ENCODE results near the gene GSTM5. TPM values are rescaled to one million over a fixed set of nuclear protein-coding genes. Genes with fewer than 3 reads are reported as not detected.

The GSTM5 gene
- total and polyA plus RNA-seq, 2 donors (not counting 3 experiments of a cell fraction or from before 2014, with no cell fraction given) = 0.25 to 1.6 TPM

GRCh38 chr1:109739738-109740614 lies 27.9 kb downstream of the GSTM5 start:
- peak overlapping the region; percentile 19 for H3K9ac ChIP-seq (replicated peaks; ENCODE audit: extremely low read depth, insufficient read depth, low read length)
- peaks cover 0 to 1% of the 10 kb centered on the region in 2 experiments for H3K27me3 ChIP-seq (ENCODE audit: control insufficient read depth in 2 of 2, insufficient read depth in 2 of 2, low read length in 2 of 2)
- peak overlapping the region; percentile 17 for H3K27ac ChIP-seq (ENCODE audit: insufficient read depth, low read depth, low read length)
- no peaks in the 10 kb centered on the region for H3K9me1 ChIP-seq (replicated peaks; ENCODE audit: control insufficient read depth, extremely low read depth, insufficient read depth, low read length)
- peaks cover 12% of the 10 kb centered on the region for H3K4me1 ChIP-seq (ENCODE audit: control insufficient read depth, extremely low read depth, insufficient read depth, low read length)
- peak; percentile 48 for TF ChIP-seq POLR2AphosphoS5 (IDR thresholded peaks at IDR 0.05; ENCODE audit: insufficient read depth, low read depth, low read length)
- TF ChIP-seq MYC (IDR thresholded peaks at IDR 0.05; ENCODE audit: low read depth, low read length) = no peak
- TF ChIP-seq EZH2 (IDR thresholded peaks at IDR 0.05; ENCODE audit: borderline replicate concordance, low read depth, low read length, severe bottlenecking) = no peak
- TF ChIP-seq JUN (IDR thresholded peaks at IDR 0.05; ENCODE audit: borderline replicate concordance, insufficient read depth, insufficient read length, low read depth) = no peak
- no peak for TF ChIP-seq FOS (IDR thresholded peaks at IDR 0.05; ENCODE audit: borderline replicate concordance, insufficient read depth, low read length)
- peak; percentile 67 for TF ChIP-seq POLR2A (IDR thresholded peaks at IDR 0.05; ENCODE audit: low read depth, low read length)
- no peak for TF ChIP-seq CTCF (IDR thresholded peaks at IDR 0.05; ENCODE audit: extremely low read depth in 1 of 2, insufficient read depth in 1 of 2, low read depth in 1 of 2, low read length in 2 of 2)
- no peak for TF ChIP-seq GATA2 (IDR thresholded peaks at IDR 0.05; ENCODE audit: insufficient read depth, insufficient read length, low read depth, low read length)
- no peak for TF ChIP-seq MAX (IDR thresholded peaks at IDR 0.05; ENCODE audit: insufficient read depth, insufficient read length)
- no peaks in the 10 kb centered on the region for H3K79me2 ChIP-seq (ENCODE audit: control insufficient read depth, insufficient read depth, low read length)
- peak; percentile 81 for DNase-seq (ENCODE audit: low read depth, low spot score)
- peak overlapping the region; percentile 87 for H3K4me2 ChIP-seq (ENCODE audit: insufficient read depth, low read length)
- intact Hi-C loops (cut with micrococcal nuclease) (loop anchor here (2.0 to 5.0 kb wide), 2 partner anchors 23 to 243 kb away; partner anchors contain the start of gene EPS8L3), dilution Hi-C loops (cut with MboI; ENCODE audit: extremely low pct_ligation_motif_present, low sequenced_read_pairs) (no loop called here)
- peaks cover 0 to 3% of the 10 kb centered on the region in 2 experiments for H3K36me3 ChIP-seq (ENCODE audit: control insufficient read depth in 2 of 2, extremely low read depth in 1 of 2, insufficient read depth in 2 of 2, low read length in 2 of 2)
- H3K9me3 ChIP-seq (replicated peaks; ENCODE audit: control insufficient read depth, insufficient read depth, low read length) = no peaks in the 10 kb centered on the region
- BruUV-seq (replicated peaks) = no TSS peak
- CTCF ChIA-PET = interaction anchor here (0.7 to 2.3 kb wide), 12 partner anchors 9 to 245 kb away, joined by 3 to 10 read pairs (median 4); partner anchors contain the start of genes AHCYL1, EPS8L3 and GSTM1
- peak overlapping the region; percentile 41 to 69 (median 42) for H3K4me3 ChIP-seq (replicated peaks in 1 of 3; ENCODE audit: insufficient read depth in 1 of 3, low read depth in 1 of 3, low read length in 3 of 3)
- peak overlapping the region; percentile 98 for H2AFZ ChIP-seq (ENCODE audit: low read depth, low read length)
- POLR2A ChIA-PET = interaction anchor here (0.7 to 1.3 kb wide), 6 partner anchors 14 to 245 kb away, joined by 3 to 6 read pairs (median 4); partner anchors contain the start of genes EPS8L3 and GSTM1
- FAIRE-seq = peak; percentile 66
- no peaks in the 10 kb centered on the region for H4K20me1 ChIP-seq (replicated peaks; ENCODE audit: control insufficient read depth, extremely low read depth, insufficient read depth, low read length)
